GM12865 (cell line): ENCODE measurements around the gene REEP3.
"Not testable (repeated sequence)": the region's sequence is repeated elsewhere in the genome, so short reads cannot be mapped to it uniquely, and the experiment has no call there.

Experiments
- DNase-seq: peaks from one replicate; pipeline ENCODE4 v3.0.0; 2010; ENCODE audit warnings: low read depth
- H3K4me3 ChIP-seq: 2 replicates; pipeline ENCODE4 v1.5.1; 2011; ENCODE audit warnings: mild to moderate bottlenecking, low read depth, low read length, control low read depth
- CTCF ChIP-seq: IDR thresholded peaks from 2 replicates; pipeline ENCODE4 v1.5.1; 2011; ENCODE audit warnings: low read length, control low read depth, low read depth, inconsistent platforms; ENCODE audit not compliant: insufficient read depth; ENCODE audit errors: missing control alignments

The REEP3 gene

GRCh38 chr10:63555330-63555729 lies 34.1 kb downstream of the REEP3 start:
- TF ChIP-seq CTCF = no peak
- no peak overlapping the region for H3K4me3 ChIP-seq
- no peak for DNase-seq

GRCh38 chr10:63558132-63558784 lies 37.1 kb downstream of the REEP3 start:
- no peak for TF ChIP-seq CTCF
- H3K4me3 ChIP-seq = no peak overlapping the region

GRCh38 chr10:63561341-63561740 lies 40.1 kb downstream of the REEP3 start:
- no peak for DNase-seq
- H3K4me3 ChIP-seq = no peak overlapping the region
- TF ChIP-seq CTCF = no peak

More at GRCh38 chr10:63558132-63558784, 37.1 kb downstream of the REEP3 start:
- DNase-seq = no peak

GRCh38 chr10:63562391-63562790 lies 41.2 kb downstream of the REEP3 start:
- no peak for TF ChIP-seq CTCF
- DNase-seq = no peak
- H3K4me3 ChIP-seq = no peak overlapping the region

- no peak overlapping the region for H3K4me3 ChIP-seq
- no peak for DNase-seq
- TF ChIP-seq CTCF = no peak
These were observed 41.7 kb downstream of the REEP3 start for GRCh38 chr10:63562857-63563256.

- no peak for TF ChIP-seq CTCF
These were observed 42.4 kb downstream of the REEP3 start for GRCh38 chr10:63563623-63564022.

GRCh38 chr10:63564731-63565130 lies 43.5 kb downstream of the REEP3 start:
- H3K4me3 ChIP-seq, DNase-seq: not testable (repeated sequence)

More at GRCh38 chr10:63563623-63564022, 42.4 kb downstream of the REEP3 start:
- no peak overlapping the region for H3K4me3 ChIP-seq
- DNase-seq = no peak
